Measurements from ENCODE around the gene RASAL1. TPM values are rescaled to one million over a fixed set of nuclear protein-coding genes. Genes with fewer than 3 reads are reported as not detected.
"Not testable (repeated sequence)": the region's sequence is repeated elsewhere in the genome, so short reads cannot be mapped to it uniquely, and the experiment has no call there.

RASAL1 gene
- polyA plus RNA-seq, 4 donors: 8.2 to 14.7 (median 10.5) TPM

DNA sequence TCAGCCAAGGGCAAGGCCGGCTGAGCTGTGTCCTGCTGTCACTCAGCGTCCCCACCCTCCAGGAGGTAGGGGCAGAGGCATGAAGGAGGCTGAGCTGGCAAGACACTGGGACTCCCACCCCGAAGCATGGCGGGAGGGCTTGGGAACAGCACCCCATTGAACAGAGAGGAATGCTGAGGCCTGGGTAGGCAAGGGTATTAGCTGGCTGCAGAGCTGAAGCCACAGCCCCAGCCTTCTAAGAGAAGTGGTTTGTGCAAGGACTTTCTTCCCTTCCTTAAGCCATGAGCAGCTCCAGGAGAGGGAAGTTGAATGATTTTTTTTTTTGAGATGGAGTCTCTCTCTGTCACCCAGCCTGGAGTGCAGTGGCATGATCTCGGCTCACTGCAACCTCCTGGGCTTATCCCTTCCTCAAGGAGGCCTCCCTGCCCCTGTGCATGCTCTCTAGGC lies 7.3 kb upstream of the RASAL1 start:
- no peak for DNase-seq (ENCODE audit: low read depth in 4 of 4, low spot score in 2 of 4)

DNA sequence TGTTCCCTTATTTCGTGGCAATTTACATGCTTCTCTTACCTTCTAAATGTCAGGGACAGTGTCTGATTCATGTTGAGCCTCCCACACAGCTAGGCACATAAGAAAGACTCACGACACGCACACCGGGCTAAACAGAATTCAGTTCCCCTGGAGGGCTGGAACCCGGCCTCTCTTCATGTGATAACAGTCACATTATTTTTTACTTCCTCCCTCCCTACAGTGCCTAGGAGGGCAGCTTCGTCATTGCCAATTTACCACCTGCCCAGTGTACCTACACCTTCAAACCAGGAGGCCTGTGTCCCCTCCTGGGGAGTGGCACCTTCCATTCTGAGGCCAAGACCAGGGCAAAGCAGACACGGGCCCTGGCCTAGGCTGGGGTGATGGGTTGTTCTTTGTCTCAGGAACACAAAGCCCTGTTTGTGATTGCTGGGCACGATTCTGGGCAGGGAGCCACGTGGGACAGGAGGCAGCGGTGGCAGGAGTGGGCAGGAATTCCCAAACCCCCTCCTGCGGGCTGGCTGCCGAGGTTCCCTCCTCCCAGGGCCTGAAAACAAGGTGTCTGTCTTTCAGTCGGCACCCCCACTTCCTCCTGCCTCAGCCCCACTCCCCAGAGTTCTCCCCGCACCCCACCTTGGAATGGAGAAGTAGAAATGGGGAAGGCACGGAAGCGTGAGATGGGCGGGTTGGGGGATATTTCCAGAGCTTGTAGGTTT lies 6.8 kb upstream of the RASAL1 start:
- DNase-seq (ENCODE audit: low read depth in 4 of 4, low spot score in 2 of 4): no peak

DNA sequence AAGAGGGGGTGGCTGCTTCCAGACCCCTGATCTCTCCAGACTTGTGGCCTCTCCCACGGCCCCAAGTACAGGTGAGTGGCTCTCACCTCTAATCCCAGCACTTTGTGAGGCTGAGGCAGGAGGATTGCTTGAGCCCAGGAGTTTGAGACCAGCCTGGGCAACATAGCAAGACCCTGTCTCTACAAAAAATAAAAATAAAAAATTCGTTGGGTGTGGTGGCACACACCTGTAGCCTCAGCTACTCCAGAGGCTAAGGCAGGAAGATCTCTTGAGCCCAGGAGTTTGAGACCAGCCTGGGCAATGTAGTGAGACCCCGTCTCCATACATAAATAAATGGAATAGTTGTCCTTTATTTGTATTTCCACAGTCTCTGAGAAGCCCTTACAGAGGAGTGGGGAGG lies 6.2 kb upstream of the RASAL1 start:
- DNase-seq (ENCODE audit: low read depth in 4 of 4, low spot score in 2 of 4): not testable (repeated sequence)

DNA sequence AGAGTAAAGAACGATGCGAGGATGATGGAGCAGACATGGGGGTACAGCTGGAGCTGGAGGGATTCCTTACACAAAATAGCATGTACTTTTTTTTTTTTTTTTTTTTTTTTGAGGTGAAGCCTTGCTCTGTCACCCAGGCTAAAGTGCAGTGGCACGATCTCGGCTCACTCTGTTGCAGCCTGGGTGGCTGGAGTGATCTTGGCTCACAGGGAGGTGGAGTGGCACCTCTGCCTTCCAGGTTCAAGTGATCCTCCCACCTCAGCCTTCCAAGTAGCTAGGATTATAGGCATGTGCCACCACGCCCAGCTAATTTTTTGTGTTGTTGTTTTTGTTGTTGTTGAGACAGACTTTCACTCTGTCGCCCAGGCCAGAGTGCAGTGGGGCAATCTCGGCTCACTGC lies 5.1 kb upstream of the RASAL1 start:
- no peak for DNase-seq (ENCODE audit: low read depth in 4 of 4, low spot score in 2 of 4)

DNA sequence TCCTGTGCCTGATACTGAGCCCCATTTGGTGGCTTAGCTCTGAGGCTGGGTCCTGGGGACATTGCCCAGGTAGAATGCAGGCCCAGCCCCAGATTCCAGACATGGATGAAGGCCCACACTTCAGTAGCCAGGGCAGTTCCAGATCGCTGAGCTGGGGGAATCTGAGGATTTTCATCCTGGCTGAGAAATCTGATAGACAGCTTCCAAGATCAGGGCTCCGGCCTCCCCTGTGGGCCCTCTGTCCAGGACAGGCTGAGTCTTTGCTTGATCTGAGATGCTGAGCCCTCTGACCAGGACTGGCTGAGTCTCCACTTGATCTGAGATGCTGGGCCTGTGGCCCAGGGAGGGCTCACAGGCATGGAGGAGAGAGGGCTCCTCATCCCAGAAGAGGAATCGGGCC lies 3.3 kb upstream of the RASAL1 start:
- DNase-seq (ENCODE audit: low read depth in 4 of 4, low spot score in 2 of 4): no peak

DNA sequence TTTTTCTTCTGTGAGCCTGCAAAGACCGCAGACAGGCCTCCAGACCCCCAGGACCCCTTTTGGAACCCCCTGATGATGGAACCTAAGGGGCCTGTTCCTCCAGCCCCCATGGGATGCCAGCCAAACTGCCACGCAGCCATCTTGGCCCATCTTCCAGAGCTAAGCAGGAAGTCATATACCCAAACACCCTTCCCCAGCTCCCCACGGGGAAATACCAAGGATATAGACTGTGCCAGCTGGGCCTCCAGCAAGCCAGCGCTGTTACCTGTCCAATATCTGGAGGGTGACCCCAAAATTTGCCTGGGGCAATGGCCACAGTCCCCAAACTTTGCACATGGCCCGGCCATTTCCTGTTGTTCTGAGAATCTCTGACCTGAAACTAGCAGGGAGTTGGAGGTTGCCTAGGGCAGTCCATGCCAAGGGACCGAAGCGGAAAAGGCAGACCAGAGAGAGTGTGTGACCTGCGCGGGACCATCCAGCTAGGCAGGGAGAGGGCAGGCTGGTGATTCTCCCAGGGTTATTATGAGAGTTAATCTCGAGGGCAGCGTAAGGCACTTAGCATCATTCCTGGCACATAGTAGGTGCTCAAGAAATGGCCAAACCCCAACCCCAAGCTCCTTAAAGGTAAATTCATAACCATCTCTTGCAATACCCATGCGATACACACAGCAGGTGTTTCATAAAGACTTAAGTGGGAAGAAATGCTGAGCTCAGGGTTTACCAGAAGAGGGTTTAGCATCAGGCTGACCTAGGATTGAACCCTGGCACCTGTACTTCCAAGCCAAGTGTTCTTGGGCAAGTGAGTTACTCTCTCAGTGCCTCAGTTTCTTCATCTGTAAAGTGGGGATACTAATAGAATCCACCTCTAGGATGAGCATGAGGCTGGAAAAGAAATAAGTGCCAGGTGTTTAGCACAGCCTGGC lies 2.6 kb upstream of the RASAL1 start:
- DNase-seq (ENCODE audit: low read depth in 4 of 4, low spot score in 2 of 4): no peak

DNA sequence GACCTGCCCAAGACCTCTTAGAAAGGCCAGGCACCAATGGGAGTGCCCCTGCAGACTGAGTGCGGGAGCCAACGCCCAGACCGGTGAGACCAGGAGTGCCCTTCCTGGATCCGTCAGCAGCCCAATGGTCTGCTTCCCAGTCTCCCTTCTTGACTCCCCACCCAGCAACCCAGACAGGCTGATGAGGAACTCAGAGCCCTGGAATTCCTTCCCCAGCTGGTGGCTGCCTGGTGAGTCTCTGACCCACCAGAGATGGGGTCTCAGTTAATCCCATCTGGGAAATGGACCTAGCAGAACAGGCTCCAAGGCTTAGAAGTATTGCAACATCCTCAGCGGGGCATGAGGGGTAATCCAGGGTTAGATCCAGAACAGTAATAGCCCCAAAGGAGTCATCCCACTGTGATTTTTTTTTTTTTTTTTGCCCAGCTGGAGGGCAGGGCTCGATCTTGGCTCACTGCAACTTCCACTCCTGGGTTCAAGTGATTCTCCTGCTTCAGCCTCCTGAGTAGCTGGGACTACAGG lies 1.5 kb upstream of the RASAL1 start:
- DNase-seq (ENCODE audit: low read depth in 4 of 4, low spot score in 2 of 4): no peak

DNA sequence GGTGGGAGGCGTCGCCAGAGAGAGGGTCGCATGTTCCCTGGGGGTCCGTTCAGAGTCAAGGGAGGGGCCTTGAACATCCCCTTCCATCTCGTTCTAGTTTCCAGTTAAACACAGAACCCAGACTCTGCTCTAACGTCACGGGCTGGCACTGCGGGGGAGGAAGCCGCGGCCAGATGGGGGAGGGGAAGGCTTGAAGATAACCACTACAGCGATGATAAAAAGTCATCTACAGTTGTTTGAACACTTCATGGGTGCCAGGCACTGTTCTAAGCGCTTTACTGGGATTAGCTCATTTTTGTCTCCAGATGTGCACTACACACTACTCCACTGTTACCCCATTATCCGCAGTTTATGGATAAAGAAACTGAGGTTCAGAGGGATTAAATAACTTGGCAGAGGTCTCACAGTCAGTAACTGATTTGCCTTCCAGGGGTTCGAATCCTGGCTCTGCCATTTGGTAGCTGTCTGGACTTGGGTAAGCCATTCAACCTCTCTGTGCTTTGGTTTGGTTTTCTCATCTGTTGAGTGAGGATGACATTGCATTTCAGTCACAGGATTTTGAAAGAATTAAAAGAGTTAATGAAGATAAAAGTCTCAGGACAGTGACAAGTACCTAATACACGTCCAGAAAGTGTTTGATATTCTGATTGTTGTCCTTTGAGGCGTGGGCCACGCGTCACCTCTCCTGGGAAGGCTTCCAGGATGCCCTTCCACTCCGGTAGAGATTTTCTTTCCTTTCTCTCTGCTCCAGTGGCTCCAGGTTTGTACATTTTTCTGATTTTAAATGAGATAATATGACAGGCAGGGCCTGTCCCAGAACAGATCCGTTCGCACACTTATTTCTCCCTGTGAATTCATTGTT lies 798 bp upstream of the RASAL1 start:
- no peak for DNase-seq (ENCODE audit: low read depth in 4 of 4, low spot score in 2 of 4)

DNA sequence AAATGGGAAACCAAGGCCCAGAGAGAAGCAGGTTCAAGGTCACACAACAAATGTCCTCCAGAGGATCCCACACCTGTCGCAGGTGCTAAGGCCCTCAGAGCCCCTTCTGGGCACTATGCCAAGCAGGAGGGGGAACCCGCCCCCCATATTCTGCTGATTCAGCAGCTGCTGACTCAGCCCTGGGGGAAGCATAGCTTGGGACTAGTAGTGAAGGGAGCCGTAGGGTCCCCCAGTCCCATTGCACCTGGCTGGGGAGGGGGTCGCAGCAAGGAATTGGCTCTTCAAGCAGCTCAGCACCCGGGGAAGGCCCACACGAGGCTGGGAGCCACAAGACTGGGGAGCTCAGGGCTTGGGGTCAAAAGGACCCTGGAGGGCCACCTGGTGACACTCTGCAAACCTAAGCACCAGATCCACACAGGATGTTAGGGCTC lies 1.0 kb downstream of the RASAL1 start:
- DNase-seq (ENCODE audit: low read depth in 4 of 4, low spot score in 2 of 4): no peak

DNA sequence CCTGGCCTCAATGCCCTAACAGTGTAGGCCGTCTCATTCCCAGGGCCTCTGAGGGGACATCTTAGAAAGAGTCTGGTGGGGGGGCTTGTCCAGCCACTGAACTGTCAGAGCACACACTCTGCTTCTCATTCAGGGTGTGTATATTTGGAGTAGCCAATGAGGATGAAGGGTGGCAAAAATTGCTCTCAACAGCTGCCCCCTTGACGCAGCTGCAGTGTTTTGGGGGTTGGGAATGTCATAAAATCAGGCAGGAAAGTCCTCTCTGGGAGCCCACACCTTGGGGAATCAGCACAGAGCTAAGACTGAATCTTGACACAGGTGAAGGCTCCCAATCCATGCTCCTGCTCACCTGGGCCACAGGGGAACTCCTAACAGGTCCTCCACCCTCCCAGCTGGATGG lies 1.5 kb downstream of the RASAL1 start:
- no peak for DNase-seq (ENCODE audit: low read depth in 4 of 4, low spot score in 2 of 4)

DNA sequence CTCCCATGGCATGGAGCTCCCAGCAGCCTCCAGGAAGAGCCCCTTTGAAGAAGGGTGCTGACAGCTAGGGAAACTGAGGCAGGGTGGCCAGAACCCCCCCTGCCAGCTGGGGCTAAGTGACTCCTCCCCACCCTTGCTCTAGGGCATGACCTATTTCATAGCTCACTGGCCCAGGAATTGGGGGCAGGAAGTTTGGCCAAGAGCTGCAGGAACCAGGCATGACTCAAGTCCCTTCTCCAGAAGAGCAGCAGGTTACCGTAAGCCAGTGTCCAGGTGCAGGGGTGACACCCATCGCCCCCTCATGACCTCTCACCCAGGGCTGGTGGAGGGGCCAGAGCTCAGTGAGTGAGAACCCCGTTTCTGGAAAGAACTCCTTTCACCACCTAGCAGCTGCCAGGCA lies 1.9 kb downstream of the RASAL1 start:
- no peak for DNase-seq (ENCODE audit: low read depth in 4 of 4, low spot score in 2 of 4)

DNA sequence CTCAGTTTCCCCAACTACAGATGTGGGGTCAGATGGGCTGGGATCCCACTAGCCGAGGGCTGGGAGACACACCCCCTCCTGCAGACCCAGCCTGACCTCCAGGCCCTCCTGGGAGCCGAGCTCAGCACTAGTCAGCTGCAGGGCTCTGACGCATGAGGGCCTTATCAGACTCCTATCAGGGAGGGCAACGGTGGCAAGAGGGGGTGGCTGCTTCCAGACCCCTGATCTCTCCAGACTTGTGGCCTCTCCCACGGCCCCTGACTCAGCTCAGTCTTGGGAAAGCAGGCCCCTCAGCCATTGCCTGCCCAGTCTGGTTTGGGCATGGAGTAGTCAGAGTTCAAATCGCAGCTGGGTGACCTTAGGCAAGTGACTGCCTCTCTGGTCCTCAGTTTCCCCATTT lies 2.5 kb downstream of the RASAL1 start:
- DNase-seq (ENCODE audit: low read depth in 4 of 4, low spot score in 2 of 4): no peak

DNA sequence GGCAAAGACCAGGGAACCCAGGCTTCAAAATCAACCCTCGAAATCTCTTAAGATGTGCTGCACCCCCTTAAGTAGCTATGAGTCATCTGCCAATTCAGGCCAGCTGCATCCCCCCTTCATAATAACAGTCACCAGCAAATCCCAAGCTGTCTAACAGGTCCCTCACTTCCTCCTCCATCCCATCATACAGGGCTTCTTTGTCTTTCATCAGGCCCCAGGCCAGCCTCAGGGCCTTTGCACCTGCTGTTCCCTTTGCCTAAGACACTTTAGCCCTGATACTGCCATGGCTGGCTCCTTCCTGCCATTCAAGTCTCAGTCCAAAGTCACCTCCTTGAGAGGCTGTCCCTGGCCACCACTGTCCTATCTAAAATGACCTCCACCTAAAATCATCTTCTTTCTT lies 4.0 kb downstream of the RASAL1 start:
- DNase-seq (ENCODE audit: low read depth in 4 of 4, low spot score in 2 of 4): no peak

DNA sequence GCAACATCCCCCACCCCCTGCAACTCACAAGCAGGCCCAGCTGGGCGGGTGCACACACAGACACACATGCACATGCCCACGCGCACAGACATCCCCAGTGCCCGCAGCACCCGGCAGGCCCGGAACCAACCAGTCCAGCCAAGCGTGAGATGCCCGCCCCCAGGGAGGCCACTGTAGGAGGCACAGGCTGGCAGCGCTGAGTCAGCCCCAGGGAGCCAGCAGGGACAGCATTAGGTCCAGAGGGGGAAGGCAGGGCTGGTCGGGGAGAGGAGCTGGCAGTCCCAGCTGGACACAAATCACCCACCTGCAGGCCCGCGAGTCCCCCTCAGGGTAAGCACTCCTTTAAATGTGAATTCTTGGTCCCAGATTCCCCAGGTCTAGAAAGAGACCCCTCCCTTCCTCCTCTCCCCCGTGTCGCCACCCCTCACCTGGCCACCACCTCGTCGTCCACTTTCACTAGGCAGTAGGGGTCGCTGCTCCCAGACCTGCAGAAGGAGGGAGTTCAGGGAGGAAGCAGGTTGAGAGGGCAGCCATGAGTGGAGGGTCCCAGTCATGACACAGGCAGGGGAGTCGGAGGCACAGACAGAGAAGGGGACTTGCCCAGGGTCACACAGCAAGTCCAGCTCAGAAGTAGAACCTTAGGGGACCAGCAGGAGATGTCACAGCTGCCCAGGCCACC lies 5.0 kb downstream of the RASAL1 start:
- DNase-seq (ENCODE audit: low read depth in 4 of 4, low spot score in 2 of 4): no peak

DNA sequence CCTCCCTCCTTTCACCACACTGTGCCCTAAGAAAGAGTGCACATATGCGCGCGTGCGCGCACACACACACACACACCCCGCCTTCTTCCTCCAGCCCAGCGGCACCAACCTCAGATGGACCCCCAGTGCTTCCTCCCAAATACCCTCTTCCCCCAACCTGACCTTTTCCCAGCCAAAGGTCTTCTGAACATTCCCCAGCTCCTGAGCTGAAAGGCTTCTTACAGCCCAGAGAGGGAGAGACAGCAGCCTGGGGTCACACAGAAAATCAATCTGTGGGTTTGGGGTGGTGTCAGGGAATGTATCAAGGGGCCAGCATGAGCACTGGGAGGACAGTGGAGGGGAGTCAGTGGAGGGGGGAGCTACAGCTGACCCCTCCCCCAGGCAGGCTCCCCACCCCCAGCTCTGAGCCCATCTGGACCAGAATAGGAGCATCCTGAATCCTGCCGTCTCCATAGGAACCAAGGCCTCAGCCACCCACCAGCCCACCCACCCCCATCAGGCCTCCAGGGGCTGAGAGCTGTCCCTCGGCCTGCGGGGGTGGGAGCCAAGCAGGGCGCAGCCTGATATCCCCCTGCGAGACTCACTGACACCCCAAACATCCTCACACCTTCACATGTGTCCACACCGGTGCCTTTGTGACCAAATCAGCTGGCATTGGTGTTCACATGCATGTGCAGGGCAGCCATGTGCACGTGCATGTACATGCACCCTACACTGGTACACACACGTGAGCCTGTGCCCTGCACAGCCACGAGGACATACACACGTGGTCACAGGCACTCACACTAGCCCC lies 5.7 kb downstream of the RASAL1 start:
- DNase-seq (ENCODE audit: low read depth in 4 of 4, low spot score in 2 of 4): no peak

DNA sequence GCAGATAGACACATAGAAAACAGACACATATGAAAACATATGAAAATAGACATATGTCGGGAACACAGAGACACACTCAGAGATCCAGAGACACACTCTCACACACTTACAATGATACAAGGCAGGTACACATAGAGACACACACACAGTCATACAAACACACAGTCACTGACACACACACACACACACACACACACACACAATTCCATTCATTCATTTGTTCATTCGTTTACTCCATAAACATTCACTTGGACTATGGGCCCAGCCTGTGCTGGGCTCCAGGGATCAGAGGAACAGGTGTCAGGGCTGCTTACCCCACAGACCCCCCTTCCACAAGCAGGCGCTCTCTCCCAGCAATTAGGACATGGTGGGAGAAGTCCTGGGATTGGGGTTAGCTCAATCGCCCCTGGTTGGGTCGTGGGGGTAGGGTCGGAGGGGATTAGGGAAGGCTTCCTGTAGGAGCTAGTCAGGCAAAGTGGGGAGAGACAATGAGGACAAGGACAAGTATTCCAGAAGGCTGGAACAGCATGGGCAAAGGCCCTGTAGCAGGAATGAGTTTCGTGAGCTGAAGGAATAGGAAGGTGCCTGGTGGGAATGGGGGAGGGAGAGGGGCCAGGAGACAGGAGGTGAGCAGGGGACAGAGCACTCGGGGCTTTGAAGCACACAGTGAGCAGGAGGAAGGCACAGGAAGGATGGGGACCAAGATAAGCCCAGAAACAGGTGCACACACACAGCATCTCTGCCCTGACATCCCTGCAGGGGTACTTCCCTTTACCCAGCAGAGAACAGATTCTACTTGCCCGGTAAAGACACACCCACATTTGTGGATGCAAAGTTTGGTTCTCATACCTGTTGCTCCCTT lies 6.5 kb downstream of the RASAL1 start:
- DNase-seq (ENCODE audit: low read depth in 4 of 4, low spot score in 2 of 4): no peak

DNA sequence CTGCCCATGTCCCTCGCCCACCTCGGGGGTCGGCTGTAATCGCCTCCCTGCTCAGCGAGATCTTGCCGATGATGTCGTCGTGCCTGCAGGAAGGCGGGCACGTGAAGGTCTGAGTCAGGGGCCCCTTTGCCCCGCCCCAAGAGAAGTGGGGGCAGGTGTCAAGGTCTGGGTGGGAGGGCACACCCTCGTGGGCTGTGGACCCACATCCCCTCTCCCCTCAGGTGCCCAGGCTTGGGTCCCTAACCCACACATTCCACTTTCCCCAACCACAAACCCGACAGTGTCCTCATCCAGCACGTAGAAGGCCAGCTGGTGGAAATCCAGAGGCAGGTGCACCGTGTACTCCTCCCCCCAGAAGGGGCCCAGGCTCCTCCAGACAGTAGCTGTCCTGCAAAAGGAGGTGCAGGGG lies 7.8 kb downstream of the RASAL1 start:
- DNase-seq (ENCODE audit: low read depth in 4 of 4, low spot score in 2 of 4): no peak

DNA sequence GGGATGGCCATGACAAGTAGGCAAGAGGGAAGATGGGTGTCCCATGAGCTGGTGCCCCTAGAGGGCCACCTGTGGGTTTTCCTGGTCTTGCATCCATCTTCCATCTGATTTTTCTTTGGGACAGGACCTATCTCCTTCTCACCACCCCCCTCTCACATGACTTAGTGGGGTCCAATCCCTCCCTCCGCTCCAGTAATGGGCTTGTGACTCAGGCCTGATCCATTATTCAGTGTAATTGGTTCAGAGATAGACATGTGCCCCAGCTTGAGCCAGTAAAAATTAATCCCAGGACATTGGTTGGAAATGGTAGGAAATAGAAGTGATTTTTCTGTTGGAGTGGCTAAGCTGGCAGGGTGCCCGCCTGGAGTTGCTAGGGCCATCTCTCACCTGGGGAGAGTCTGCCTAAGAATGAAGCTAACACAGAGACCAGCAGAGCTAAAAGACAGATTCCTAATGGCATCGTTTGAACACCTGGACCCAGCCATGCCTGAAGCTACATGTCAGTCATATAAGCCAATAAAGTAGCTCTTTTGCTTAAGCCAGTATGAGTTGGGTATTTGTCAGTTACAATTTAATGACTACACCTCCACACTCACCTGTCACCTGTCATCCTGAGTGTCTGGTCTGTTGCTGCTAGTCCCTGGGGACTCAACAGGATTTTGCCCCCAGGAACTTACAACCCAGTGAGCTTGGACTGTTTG lies 14.7 kb downstream of the RASAL1 start:
- no peak for DNase-seq (ENCODE audit: low read depth in 4 of 4, low spot score in 2 of 4)
